K562 (cell line): ENCODE data around the gene COL20A1. TPM values are rescaled to one million over a fixed set of nuclear protein-coding genes. Genes with fewer than 3 reads are reported as not detected.
A peak's percentile ranks its signal among the peaks of the same experiment; 100 is the strongest.

ENCODE experiments used
- C11orf30 ChIP-seq: fragments of 450-650 bp; IDR thresholded peaks from 2 replicates; pipeline ENCODE4 v1.6.1; 2016; ENCODE audit warnings: low read depth, mild to moderate bottlenecking
- FOXA1 ChIP-seq: fragments of 450-650 bp; IDR thresholded peaks from 2 replicates; pipeline ENCODE4 v1.6.1; 2016; ENCODE audit warnings: mild to moderate bottlenecking, borderline replicate concordance
- MAFG ChIP-seq: fragments of 450-650 bp; conservative IDR thresholded peaks from 2 replicates; pipeline ENCODE4 v1.6.1; 2016; ENCODE audit warnings: missing genetic modification characterization, missing compliant biosample characterization
- NFE2 ChIP-seq: IDR thresholded peaks from 2 replicates; pipeline ENCODE4 v1.6.1; 2014; ENCODE audit warnings: antibody characterized with exemption, low read depth
- NFE2L1 ChIP-seq: fragments of 450-650 bp; IDR thresholded peaks from 2 replicates; pipeline ENCODE4 v1.6.1; 2016; ENCODE audit warnings: missing genetic modification characterization, low read depth, mild to moderate bottlenecking, missing compliant biosample characterization, moderate library complexity, borderline replicate concordance
- RNF219 ChIP-seq: fragments of 250-450 bp; sonication (Bioruptor Pico); IDR thresholded peaks from 2 replicates; pipeline ENCODE4 v1.5.0; 2022; ENCODE audit warnings: mild to moderate bottlenecking
- ZBTB26 ChIP-seq: fragments of 450-650 bp; formaldehyde crosslinking; IDR thresholded peaks from 2 replicates; pipeline ENCODE4 v1.4.0; 2022; ENCODE audit warnings: missing genetic modification characterization
- polyA plus RNA-seq, 8 experiments: library from polyadenylated mRNA; depleted of rRNA in 4 of 8; stranded (reverse) in 5 of 8; unstranded in 3 of 8; fragments of >200 nt; fragmentation: Nextera tagmentation in 2 of 8; fragmentation: Illumina TruSeq in 1 of 8; extraction: Ambion mirVana in 2 of 8; extraction: Trizol in 1 of 8; gene quantifications; 2 replicates each; pipeline versions ENCODE4 v1.2.1 to v1.2.3, GENCODE V29; 2011 to 2014; ENCODE audit warnings: inconsistent platforms in 1 of 8, missing spikeins in 1 of 8
- total RNA-seq, 7 experiments: library from RNA; depleted of rRNA in 6 of 7; stranded (reverse); fragments of >200 nt in 6 of 7; fragmentation: Illumina TruSeq in 2 of 7; extraction: Trizol in 2 of 7; gene quantifications; 2 replicates each; pipeline versions ENCODE4 v1.2.1 to v1.2.3, GENCODE V29; 2011 to 2021; ENCODE audit warnings: low replicate concordance in 1 of 7
- TF ChIP-seq, protein P1 (sequence below): fragments of 250-450 bp; sonication (Bioruptor Pico); IDR thresholded peaks from 2 replicates; pipeline ENCODE4 v1.4.0; 2020; ENCODE audit warnings: borderline replicate concordance
- TF ChIP-seq, protein P2 (sequence below): sonication (generic); formaldehyde crosslinking; IDR thresholded peaks from 2 replicates; pipeline ENCODE4 v1.8.1; 2022; ENCODE audit warnings: missing genetic modification reagents
- TF ChIP-seq, protein P3 (sequence below): fragments of 200-400 bp; formaldehyde crosslinking; IDR thresholded peaks from 2 replicates; pipeline ENCODE4 v1.6.1; 2017; ENCODE audit warnings: mild to moderate bottlenecking, low read depth, low read length, moderate library complexity
- TF ChIP-seq, protein P4 (sequence below), 3 experiments: fragments of 200-800 bp in 1 of 3; fragments of 250-450 bp in 1 of 3; fragments of 450-650 bp in 1 of 3; sonication (Bioruptor Pico) in 1 of 3; sonication (Bioruptor generic) in 1 of 3; formaldehyde crosslinking in 1 of 3; IDR thresholded peaks; 2 replicates each; pipeline versions ENCODE4 v1.6.1 to v1.8.0; 2016 to 2022; ENCODE audit warnings: mild to moderate bottlenecking in 2 of 3, missing genetic modification characterization in 2 of 3, missing compliant biosample characterization in 1 of 3, moderate library complexity in 1 of 3

Gene COL20A1
- total and polyA plus RNA-seq, 9 of the 15 experiments (the other 6 are each of a cell fraction or from before 2014, with no cell fraction given) = not detected

- TF ChIP-seq RNF219 (CRISPR knock-in tag) (no peak), MAFG (tag) (peak; percentile 64), NFE2 (peak; percentile 30; the same call in 1 of the 2 replicates), NFE2L1 (tag) (no peak), ZBTB26 (CRISPR knock-in tag) (no peak), FOXA1 (no peak), C11orf30 (0 out of 2 replicates have a peak, but pooled peaks have one; percentile 34)
- TF ChIP-seq, protein P1, sequence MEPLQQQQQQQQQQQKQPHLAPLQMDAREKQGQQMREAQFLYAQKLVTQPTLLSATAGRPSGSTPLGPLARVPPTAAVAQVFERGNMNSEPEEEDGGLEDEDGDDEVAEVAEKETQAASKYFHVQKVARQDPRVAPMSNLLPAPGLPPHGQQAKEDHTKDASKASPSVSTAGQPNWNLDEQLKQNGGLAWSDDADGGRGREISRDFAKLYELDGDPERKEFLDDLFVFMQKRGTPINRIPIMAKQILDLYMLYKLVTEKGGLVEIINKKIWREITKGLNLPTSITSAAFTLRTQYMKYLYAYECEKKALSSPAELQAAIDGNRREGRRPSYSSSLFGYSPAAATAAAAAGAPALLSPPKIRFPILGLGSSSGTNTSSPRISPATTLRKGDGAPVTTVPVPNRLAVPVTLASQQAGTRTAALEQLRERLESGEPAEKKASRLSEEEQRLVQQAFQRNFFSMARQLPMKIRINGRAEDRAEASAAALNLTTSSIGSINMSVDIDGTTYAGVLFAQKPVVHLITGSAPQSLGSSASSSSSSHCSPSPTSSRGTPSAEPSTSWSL (CRISPR knock-in tag) = no peak
- TF ChIP-seq, protein P2, sequence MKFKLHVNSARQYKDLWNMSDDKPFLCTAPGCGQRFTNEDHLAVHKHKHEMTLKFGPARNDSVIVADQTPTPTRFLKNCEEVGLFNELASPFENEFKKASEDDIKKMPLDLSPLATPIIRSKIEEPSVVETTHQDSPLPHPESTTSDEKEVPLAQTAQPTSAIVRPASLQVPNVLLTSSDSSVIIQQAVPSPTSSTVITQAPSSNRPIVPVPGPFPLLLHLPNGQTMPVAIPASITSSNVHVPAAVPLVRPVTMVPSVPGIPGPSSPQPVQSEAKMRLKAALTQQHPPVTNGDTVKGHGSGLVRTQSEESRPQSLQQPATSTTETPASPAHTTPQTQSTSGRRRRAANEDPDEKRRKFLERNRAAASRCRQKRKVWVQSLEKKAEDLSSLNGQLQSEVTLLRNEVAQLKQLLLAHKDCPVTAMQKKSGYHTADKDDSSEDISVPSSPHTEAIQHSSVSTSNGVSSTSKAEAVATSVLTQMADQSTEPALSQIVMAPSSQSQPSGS (CRISPR knock-in tag) = no peak
- TF ChIP-seq, protein P3, sequence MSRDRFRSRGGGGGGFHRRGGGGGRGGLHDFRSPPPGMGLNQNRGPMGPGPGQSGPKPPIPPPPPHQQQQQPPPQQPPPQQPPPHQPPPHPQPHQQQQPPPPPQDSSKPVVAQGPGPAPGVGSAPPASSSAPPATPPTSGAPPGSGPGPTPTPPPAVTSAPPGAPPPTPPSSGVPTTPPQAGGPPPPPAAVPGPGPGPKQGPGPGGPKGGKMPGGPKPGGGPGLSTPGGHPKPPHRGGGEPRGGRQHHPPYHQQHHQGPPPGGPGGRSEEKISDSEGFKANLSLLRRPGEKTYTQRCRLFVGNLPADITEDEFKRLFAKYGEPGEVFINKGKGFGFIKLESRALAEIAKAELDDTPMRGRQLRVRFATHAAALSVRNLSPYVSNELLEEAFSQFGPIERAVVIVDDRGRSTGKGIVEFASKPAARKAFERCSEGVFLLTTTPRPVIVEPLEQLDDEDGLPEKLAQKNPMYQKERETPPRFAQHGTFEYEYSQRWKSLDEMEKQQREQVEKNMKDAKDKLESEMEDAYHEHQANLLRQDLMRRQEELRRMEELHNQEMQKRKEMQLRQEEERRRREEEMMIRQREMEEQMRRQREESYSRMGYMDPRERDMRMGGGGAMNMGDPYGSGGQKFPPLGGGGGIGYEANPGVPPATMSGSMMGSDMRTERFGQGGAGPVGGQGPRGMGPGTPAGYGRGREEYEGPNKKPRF = no peak
- TF ChIP-seq, protein P4, sequence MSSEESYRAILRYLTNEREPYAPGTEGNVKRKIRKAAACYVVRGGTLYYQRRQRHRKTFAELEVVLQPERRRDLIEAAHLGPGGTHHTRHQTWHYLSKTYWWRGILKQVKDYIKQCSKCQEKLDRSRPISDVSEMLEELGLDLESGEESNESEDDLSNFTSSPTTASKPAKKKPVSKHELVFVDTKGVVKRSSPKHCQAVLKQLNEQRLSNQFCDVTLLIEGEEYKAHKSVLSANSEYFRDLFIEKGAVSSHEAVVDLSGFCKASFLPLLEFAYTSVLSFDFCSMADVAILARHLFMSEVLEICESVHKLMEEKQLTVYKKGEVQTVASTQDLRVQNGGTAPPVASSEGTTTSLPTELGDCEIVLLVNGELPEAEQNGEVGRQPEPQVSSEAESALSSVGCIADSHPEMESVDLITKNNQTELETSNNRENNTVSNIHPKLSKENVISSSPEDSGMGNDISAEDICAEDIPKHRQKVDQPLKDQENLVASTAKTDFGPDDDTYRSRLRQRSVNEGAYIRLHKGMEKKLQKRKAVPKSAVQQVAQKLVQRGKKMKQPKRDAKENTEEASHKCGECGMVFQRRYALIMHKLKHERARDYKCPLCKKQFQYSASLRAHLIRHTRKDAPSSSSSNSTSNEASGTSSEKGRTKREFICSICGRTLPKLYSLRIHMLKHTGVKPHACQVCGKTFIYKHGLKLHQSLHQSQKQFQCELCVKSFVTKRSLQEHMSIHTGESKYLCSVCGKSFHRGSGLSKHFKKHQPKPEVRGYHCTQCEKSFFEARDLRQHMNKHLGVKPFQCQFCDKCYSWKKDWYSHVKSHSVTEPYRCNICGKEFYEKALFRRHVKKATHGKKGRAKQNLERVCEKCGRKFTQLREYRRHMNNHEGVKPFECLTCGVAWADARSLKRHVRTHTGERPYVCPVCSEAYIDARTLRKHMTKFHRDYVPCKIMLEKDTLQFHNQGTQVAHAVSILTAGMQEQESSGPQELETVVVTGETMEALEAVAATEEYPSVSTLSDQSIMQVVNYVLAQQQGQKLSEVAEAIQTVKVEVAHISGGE (CRISPR knock-in tag; IDR thresholded peaks at IDR 0.05) = no peak; a peak in 1 of 6 replicates
- TF ChIP-seq, all 486 proteins: peak for 5
Measured at GRCh38 chr20:63264519-63264918, 28.5 kb upstream of the COL20A1 start (continued).
